HG02623 (cell line): Measurements from ENCODE around the gene FXYD2.

Experiments
- ATAC-seq: cut with Tn5 transposase; IDR thresholded peaks from one replicate; pipeline ENCODE4 v1.9.1; 2021; ENCODE audit warnings: moderate library complexity; ENCODE audit not compliant: unreplicated experiment

The FXYD2 gene

DNA sequence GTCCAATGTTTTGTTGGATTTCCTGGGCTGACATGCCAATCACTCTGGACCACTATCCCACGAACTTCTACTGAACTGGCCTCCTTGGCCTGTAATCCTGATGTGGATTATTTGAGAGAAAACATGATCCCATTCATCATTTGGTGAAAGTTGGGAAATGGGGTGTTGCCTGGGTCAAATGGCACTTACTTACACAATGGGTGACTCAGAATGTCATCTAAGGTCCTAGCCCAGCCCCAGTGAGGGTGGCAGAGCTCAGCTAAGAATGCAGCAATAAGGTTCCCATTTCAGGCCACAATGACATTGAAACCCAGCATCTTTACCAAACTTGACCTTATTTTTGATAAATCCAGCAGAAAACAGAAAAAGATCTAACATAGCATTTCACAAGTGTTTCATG lies 19.5 kb downstream of the FXYD2 start:
- ATAC-seq, result no peak

DNA sequence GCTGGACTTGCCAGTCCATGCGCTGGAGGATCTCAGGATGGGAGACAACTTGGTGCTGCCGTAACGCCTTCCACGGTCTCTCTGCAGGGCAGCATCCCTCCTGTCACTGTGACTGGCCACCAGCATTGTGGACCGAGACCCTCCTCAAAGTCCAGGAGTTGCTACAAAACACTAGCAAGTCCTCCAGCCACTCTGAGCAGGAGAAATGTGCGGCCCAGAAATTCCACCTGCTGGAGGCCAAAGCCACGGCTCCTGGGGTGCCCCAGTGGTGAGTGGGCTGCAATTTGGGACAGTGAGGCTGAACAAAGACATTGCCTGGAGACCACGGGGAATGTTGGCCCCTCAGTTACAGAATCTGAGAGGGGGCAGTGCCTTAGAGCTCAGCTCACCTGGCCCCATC lies 20.6 kb downstream of the FXYD2 start:
- ATAC-seq, result no peak

DNA sequence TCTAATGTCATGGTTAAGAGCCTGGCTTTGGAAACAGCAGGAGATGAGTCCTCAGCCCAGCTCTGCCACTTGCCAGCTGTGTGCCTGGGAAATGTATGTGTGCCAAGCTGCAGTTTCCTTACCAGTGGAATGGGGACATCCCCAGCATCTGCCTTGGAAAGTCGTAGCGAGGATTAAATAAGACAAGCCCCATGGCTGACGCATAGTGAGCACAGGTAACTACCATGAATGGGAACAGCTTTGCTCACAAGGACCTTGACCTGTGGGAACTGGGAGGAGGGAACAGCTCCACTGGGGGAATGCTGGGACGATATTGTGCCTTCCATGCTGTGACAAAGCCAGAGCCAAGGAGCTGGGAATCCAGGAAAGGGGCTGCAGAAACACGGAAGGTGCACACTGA lies 24.9 kb downstream of the FXYD2 start:
- ATAC-seq, result no peak

DNA sequence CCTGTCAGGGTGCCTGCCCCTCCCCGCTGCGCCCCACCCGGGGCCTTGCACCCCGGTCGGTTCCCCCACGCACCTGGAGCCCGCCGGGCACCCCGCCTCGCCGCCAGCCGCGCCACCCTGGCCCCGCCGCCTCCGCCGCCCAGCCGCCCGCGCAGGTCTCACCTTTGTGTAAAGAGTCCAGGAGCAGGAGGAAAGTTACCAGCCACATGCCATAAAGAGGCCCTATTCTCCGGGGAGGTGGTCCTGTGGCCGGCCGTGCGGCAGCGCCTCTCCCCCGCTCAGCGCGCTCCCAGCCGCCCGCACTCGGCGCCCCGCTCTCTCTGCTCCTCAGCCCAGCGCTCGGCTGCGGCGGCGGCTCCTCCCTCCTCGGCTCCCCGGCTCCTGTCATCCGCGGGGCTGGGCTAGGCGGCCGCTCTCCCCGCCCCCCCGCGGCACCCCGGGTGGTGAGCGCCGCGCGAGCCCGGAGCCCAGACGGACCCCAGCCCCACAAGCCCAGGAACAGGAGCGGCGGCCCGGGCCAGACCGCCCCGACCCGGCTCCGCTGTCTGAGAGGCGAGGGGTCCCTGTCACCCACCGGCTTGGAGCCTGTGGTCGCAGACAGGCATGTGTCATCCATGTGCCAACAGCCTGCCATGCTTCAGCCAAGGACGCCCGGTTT lies 27.5 kb downstream of the FXYD2 start, which contains the start of gene DSCAML1:
DSCAML1 (minus strand) TSS at position 345 of the 658 bp plus-strand sequence; CDS start at position 208, 137 bp downstream.
- ATAC-seq, result no peak

DNA sequence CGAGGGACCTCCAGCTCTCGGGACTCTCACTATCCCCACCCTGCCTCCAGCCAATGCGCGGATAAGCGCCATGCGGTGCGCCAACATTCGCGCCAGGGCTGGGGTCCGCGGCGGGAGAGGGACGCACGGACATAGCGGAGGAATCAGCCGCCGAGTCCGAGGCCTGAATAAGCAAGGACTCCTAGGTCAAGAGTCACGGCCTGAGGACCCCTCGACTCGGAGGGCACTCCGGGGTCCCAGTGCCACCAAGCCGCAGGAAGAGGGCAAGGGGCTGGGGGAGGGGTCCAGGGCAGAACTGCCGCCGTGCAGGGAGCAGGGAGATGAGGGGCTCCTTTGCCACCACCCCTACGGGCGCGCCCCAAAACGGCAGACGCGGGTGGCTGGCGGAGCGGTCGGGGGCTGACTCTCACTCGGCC lies 28.1 kb downstream of the FXYD2 start:
- no peak for ATAC-seq

DNA sequence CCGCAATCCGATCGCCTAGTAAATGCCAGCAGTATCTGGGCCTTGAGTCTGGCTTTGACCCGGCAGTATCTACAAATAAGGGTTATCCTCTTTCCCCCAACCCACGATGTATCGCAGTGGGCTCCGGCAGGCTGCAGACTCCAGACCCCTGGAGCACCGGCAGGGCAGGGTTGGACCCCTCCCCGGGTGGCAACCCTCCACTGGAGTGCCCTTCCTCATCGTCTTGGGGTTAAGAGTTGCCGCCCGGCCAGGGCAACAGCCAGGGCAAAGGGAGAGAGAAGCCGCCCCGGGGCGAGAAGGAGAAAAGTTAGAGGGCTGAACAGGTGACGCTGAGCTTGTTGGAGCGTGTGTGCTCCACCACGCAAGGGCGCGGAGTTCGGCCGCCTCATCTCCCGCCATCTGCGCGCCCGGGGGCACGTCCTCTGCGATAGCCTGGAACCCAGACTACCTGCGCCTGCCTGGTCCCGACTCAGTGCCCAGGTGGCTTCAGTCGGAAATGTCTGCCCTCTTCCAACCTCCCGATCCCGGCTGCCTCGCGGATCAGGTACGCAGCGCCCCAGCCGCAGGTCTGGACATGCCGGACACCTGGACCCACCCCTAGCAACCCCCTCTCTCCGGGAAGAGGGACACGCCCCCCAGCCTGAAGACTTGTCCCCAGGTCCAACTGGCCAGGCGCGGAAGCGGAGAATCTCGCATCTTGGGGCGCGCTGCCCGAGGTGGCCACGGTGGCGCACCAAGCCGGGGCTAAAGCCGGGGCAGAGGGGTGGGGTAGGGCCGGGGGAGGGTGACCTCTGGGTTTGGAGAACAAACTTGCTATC lies 28.7 kb downstream of the FXYD2 start:
- ATAC-seq, result no peak

DNA sequence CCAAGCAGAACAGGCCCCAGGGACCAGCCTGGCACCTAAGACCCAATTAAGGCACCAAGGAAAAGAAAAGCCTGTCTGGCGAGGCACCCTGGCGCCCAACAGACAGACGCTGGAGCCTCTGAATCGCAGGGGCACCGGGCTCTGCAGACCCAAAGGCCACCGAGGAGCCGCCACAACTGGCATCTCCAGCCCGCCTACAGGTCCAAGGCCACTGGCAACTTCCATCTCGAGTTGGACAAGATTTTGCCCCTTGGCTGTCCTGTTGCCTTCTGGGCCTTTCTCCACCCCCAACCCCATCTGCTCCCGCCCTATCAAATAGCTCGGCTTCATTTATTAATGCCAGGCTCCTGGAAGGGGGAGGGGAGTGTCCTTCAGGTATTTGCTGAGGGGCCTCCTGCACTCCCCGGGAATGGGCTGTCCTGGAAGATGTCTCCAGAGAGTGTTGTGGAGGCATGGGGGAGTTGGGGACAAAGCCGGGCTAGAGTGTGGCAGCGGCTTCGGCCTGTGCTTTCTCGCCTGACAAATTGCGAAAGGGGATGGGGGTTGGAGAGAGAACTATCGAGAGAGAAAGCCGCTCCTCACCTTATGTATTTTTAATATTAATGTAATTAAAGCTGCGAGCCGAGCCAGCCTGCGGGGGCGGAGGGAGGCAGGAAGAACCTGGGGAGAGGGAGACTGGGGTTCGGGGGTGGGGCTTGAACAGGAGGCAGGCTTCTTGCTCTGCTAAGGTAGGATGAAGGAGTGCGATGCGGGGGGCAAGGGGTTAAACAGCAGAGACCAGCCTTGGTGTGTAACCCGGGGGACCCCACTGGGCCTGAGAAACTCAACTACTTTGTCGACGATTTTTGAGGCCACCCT lies 29.5 kb downstream of the FXYD2 start:
- no peak for ATAC-seq

DNA sequence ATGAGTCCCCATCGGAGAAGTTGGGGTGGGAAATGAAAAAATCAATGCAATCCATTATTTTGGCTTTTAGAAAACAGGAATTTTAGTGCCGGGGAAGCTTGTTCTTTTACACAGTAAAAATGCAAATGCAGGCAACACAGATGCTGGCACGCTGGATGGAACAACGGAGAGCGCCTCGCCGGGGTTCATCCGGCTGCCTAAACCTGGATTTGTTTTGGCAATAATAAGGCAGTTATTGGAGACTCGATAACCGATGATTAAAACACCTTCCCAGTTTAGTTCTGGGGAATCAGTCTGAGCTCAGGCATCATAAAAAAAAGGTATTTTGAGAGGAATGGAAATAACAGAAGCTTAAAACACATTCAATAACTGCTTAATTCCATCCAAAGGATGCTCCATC lies 30.4 kb downstream of the FXYD2 start:
- ATAC-seq, result no peak

DNA sequence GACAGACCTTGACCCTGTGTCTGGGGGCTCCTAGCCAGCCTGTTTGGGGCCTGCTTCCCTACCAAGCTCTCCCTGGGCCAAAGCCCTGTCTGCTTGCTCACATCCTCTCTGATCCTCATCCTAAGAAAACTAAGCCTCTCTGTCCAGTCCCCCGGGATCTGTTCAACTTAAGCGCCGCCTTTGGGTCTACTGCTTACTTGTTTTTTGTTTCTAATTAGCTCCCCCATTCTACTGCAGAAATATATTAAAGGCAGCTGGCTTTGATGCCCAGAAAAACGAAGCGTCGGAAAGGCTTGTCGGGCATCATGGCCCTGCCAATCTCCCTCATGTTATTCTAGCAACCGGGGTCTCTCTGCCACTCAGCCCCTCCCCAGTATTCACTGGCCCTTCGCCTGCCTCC lies 31.0 kb downstream of the FXYD2 start:
- ATAC-seq, result no peak

DNA sequence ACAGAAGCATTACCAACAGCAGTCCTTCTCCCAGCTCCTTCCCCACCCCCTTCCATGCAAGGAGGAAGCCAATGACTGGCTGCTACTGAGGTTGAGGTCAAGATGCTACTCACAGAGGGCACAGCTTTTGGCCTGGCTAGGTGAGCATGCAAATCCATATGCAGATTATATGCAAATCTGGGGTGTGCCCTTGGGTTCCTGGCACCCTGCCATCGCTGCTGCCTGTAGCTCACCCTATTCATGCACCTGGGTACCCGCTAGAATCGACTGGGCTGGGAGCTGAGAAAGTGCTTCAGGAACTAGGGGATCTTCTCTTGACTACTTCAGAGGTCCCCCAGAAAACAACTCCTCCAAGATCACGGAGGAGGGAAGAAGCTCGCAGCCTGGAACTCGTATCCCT lies 31.6 kb downstream of the FXYD2 start:
- no peak for ATAC-seq

DNA sequence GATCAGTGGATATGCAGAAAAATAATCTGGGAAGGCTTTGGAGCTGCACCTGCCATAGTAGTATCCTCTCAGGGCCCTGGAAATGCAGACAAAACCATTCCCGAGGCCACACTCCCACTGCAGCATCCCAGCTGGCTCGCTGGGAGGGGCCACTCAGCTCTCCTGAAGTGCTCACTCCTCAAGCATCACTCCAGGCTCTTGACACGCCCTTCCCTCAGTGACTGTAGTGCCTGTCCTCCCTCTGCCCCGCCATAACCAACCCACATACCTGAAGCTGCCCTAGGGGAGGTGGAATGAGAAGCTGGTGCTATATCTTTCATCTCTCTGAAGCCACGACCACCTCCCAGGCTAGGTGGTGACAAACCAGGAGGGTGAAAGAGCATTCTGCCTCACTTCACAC lies 32.3 kb downstream of the FXYD2 start:
- no peak for ATAC-seq

DNA sequence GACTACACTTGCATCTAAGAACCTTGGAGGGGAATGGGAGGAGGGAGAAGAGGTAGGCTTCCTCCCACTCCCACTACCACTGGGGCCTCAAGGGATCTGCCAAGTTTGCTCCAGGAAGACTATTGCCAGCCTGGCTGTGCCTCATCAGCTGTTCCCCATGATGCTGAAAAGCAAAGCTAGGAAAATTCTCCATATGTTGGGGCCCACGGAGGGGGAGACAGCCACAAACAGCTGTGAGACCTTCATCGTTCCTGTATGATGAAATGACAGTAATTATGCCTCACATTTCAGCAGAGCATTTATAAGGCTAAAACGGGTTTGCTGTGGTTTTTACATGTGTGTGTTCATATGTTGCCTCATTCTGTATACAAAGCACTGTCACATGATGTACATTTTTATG lies 34.3 kb downstream of the FXYD2 start:
- no peak for ATAC-seq

DNA sequence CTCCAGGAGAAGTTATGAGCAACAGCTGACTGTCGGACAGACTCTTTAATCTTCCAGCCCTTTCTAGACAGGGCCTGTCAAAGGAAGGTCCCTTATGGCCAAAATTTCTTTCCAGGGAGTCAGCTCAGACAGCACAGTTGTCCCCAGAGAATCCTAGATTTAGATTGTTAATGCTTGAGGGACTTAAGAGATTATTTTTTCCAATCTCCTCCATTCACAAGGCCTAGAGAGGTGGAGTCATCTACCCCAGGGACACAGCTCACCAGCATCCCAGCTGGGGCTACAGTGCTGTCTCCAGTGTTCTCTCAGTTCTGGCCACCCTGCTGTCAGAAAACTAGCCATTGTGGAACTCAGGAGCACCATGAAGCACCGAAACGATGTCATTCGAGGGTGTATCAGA lies 35.3 kb downstream of the FXYD2 start:
- no peak for ATAC-seq

DNA sequence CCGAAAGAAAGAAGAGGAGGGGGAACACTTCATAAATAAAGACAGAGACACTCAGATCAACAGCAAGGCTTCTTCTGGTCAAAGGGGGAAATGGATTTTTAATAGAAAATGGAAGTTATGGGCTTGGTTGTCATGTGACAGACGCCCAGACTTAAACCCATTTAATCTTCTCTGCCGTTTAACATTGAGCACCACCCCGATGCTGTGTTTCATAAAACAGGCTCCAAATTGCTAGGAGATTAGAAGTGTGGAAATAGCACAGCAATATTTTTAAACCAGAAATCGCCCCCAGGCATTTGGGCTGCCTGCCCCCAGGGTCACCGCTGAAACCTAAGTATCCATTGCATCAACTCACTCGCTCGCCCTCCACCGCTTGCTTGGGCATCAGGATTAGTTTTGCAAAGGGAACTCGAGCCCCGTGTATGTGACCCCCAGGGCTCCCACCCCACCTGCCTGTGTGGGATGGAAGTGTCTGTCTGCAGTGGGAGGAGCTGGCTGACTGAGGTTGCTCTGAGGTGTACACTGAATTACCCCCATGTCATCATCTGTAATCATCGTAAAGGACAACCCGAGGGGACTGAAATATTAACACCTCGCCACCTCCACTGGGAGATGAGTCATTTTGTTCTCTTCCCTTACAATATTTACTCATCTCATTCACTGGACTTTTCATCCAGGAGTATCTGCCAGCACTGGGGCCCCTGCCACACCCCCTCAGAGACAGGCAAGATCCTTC lies 38.2 kb downstream of the FXYD2 start:
- ATAC-seq, result no peak

DNA sequence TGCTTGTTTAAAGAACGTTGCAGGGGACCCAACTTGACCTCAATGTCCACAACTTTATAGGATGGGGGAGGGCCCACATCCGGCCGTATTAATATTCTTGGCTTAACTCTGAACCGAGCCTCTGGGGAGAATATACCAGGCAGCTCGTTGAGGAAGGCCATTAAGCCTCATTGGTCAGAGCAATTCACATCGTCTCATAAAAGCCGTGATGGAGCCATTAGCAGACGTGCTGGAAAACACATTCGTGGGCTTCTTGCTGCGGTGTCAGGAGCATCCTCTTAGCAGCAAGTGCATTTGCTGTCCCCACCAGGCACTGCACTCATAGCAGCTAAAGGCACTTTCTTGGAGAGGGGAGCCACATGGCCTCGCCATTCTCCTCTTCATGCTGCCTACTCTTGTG lies 42.4 kb downstream of the FXYD2 start:
- ATAC-seq, result no peak

DNA sequence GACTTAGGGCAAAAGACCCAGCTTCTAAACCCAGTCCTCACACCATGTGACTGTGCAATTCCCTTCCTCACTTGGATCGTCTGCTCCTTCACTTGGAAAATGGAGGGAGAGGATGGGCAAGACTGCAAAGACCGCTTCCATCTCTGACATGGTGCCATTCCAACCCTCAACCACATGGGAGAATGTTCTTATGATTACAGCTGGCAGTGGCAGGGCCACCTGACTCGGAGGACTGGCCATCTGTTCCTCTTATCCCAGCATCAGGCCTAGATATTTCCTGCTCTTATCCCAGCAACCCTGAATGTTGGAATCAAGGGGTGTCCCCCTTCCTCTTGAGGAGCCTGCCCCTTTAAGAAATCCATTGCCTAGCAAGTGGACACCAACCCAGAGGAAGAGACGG lies 42.9 kb downstream of the FXYD2 start:
- no peak for ATAC-seq

DNA sequence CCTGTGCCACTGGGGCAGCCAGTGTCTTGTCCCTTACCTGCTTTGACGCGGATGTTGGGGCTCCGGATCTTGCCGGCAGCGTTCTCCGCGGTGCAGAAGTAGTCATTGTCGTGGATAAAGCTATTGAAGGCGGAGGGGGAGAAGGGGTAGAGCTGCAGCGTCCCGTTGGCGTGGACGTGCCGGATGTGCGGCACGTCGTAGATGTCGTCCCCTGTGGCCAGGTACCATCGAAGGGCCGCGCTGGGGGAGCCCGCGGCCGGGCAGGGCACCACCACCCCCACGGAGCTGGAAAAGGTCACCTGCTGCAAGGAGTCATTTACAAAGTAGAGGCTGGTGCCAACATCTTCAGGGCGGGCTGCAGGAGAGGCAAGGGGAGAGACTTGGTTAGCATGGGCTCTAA lies 44.1 kb downstream of the FXYD2 start:
- no peak for ATAC-seq

DNA sequence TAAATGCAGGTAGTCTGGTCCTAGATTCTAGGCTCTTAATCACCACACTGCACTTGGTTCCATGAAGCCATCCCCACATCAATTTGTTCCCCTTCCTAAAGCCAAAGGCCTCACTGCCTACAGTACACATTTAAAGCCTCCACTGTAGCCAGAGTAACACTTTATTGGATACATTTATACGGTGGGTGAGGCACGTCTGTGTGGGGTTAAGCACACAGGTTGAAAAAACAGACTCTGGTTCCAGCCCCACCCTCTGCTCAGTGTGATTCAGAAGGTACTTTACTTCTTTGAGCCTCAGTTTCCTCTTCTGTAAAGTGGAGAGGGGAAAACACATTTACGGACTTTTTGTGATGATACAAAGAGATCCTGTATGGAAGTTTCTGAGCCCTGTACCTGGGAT lies 50.0 kb downstream of the FXYD2 start:
- no peak for ATAC-seq

DNA sequence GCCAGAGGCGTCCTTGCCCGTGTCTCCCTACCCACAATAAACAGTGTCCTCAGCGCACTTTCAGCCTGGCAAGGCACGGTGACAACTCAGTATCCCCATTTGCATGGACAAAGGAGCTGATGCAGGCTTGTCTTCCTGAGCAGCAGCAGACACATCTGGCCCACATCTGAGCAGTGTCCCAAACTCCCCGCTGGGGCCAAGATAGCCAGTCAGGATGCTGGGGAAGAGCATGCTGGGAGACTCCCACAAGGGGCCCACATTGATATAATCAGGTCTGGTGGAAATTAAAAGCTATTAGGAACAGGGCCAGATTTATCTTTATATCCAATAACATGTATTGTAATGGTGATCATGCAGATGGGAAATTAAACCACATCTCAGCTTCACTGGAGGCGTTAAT lies 52.2 kb downstream of the FXYD2 start:
- ATAC-seq, result no peak

DNA sequence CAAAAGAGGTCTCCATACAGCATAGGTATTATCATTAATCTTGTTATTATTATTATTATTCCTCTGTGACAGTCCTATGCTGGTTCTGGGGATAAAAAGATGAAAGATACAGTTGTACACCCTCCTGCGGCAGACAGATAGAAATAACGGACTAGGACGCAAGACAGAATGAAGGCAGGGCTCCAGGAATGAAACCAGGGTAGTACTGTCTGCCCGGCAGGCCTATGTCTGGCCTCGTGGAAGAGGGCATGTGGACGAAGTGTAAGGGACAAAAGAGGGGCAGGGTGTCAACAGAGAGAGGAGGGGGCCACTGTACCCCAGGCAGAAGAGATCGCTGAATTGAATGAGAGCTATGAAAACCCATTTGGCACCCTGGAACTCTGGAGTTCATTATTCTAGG lies 52.7 kb downstream of the FXYD2 start:
- no peak for ATAC-seq

DNA sequence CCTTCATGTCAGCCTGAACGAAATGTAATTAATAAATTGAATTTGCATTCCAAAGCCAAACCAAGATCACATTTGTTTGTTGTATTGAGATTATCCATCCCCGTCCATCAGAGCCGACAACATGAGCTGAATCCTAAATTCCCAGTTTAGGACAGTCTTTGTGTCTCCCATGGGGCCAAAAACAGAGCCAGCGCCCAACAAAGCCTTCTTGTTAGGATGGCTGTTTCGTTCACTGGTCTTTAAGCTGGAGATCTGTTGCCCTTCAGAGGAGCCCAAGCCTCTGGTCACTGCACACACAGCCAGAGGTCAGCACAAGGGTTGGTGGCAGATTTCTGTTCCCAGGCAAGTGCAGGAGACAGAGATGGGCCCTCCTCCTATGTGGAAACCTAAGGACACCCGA lies 53.3 kb downstream of the FXYD2 start:
- ATAC-seq, result no peak
